Liver (tissue), 9 donors: ENCODE data around the gene PPP2R2D. TPM values are rescaled to one million over a fixed set of nuclear protein-coding genes. Genes with fewer than 3 reads are reported as not detected.

Experiments
- DNase-seq: peaks from one replicate; pipeline ENCODE4 v3.0.0-alpha.2; 2017; ENCODE audit warnings: low spot score
- H3K27ac ChIP-seq, 2 donors: one replicate each; pipeline ENCODE4 v1.7.0; 2013; ENCODE audit warnings: inconsistent platforms in 2 of 2, low read length in 2 of 2, control low read depth in 1 of 2, low read depth in 1 of 2, mild to moderate bottlenecking in 1 of 2
- H3K27me3 ChIP-seq, 4 donors: one replicate each; pipeline versions ENCODE4 v1.6.1 to v1.7.0; 2013; ENCODE audit warnings: low read length in 3 of 4, inconsistent platforms in 1 of 4, mild to moderate bottlenecking in 1 of 4, moderate library complexity in 1 of 4; ENCODE audit not compliant: control insufficient read depth in 4 of 4, insufficient read depth in 4 of 4
- H3K36me3 ChIP-seq, 4 donors: one replicate each; pipeline versions ENCODE4 v1.6.1 to v1.7.0; 2013; ENCODE audit warnings: low read length in 3 of 4, mild to moderate bottlenecking in 3 of 4, low read depth in 1 of 4, moderate library complexity in 1 of 4; ENCODE audit not compliant: control insufficient read depth in 4 of 4, insufficient read depth in 3 of 4
- H3K4me1 ChIP-seq, 4 donors: one replicate each; pipeline versions ENCODE4 v1.6.1 to v1.7.0; 2013; ENCODE audit warnings: low read length in 3 of 4, mild to moderate bottlenecking in 3 of 4, moderate library complexity in 1 of 4; ENCODE audit not compliant: control insufficient read depth in 4 of 4, insufficient read depth in 4 of 4
- H3K4me3 ChIP-seq, 3 donors: one replicate each; pipeline versions ENCODE4 v1.6.1 to v1.7.0; 2013; ENCODE audit warnings: low read length in 3 of 3, control low read depth in 1 of 3, low read depth in 1 of 3, mild to moderate bottlenecking in 1 of 3
- H3K9ac ChIP-seq, 2 donors: one replicate each; pipeline ENCODE4 v1.7.0; 2013; ENCODE audit warnings: low read length in 2 of 2, mild to moderate bottlenecking in 2 of 2, moderate library complexity in 2 of 2, control low read depth in 1 of 2, low read depth in 1 of 2
- H3K9me3 ChIP-seq, 4 donors: one replicate each; pipeline versions ENCODE4 v1.6.1 to v1.7.0; 2013; ENCODE audit warnings: low read length in 3 of 4; ENCODE audit not compliant: control insufficient read depth in 4 of 4
- ATF3 ChIP-seq: IDR thresholded peaks from 2 replicates; pipeline ENCODE4 v1.6.1; 2016; ENCODE audit warnings: antibody characterized with exemption
- CTCF ChIP-seq: fragments of 150-350 bp; IDR thresholded peaks from 2 replicates; pipeline ENCODE4 v1.5.1; 2017; ENCODE audit warnings: improper control_type of control experiment, low read depth, low read length; ENCODE audit not compliant: missing input control
- EGR1 ChIP-seq, 2 donors: IDR thresholded peaks; 2 replicates each; pipeline ENCODE4 v1.6.1; 2016 to 2018; ENCODE audit warnings: antibody characterized with exemption in 2 of 2, low read depth in 2 of 2
- FOXA1 ChIP-seq: IDR thresholded peaks from 2 replicates; pipeline ENCODE4 v1.6.1; 2016; ENCODE audit warnings: antibody characterized with exemption
- FOXA2 ChIP-seq: IDR thresholded peaks from 2 replicates; pipeline ENCODE4 v1.6.1; 2016; ENCODE audit warnings: antibody characterized with exemption
- GABPA ChIP-seq, 2 donors: IDR thresholded peaks in 1 of 2; conservative IDR thresholded peaks in 1 of 2; 2 replicates each; pipeline ENCODE4 v1.6.1; 2016; ENCODE audit warnings: antibody characterized with exemption in 2 of 2, mild to moderate bottlenecking in 1 of 2, moderate library complexity in 1 of 2
- HNF4A ChIP-seq, 2 donors: conservative IDR thresholded peaks; 2 replicates each; pipeline ENCODE4 v1.6.1; 2016; ENCODE audit warnings: antibody characterized with exemption in 2 of 2, mild to moderate bottlenecking in 2 of 2
- HNF4G ChIP-seq: IDR thresholded peaks from 2 replicates; pipeline ENCODE4 v1.6.1; 2016; ENCODE audit warnings: antibody characterized with exemption
- JUND ChIP-seq, 2 donors: IDR thresholded peaks; 2 replicates each; pipeline ENCODE4 v1.6.1; 2016; ENCODE audit warnings: antibody characterized with exemption in 2 of 2
- MAX ChIP-seq: IDR thresholded peaks from 2 replicates; pipeline ENCODE4 v1.6.1; 2016; ENCODE audit warnings: antibody characterized with exemption
- NR2F2 ChIP-seq: IDR thresholded peaks from 2 replicates; pipeline ENCODE4 v1.6.1; 2016; ENCODE audit warnings: antibody characterized with exemption
- RAD21 ChIP-seq, 2 donors: IDR thresholded peaks; 2 replicates each; pipeline ENCODE4 v1.6.1; 2016; ENCODE audit warnings: antibody characterized with exemption in 2 of 2, mild to moderate bottlenecking in 2 of 2
- RXRA ChIP-seq, 2 donors: IDR thresholded peaks; 2 replicates each; pipeline ENCODE4 v1.6.1; 2017 to 2018; ENCODE audit warnings: antibody characterized with exemption in 2 of 2, mild to moderate bottlenecking in 1 of 2
- SP1 ChIP-seq: IDR thresholded peaks from 2 replicates; pipeline ENCODE4 v1.6.1; 2018; ENCODE audit warnings: antibody characterized with exemption, mild to moderate bottlenecking
- TAF1 ChIP-seq: conservative IDR thresholded peaks from 2 replicates; pipeline ENCODE4 v1.6.1; 2016; ENCODE audit warnings: antibody characterized with exemption, mild to moderate bottlenecking
- ZBTB33 ChIP-seq: IDR thresholded peaks from 2 replicates; pipeline ENCODE4 v1.6.1; 2016; ENCODE audit warnings: antibody characterized with exemption
- WGBS: extraction: QIAGEN DNeasy Blood & Tissue Kit; methylation state at CpG from one replicate; pipeline ENCODE4 v1.1.7; 2013; 5-methylcytosine and 5-hydroxymethylcytosine counted together
- polyA plus RNA-seq, 2 donors: library from polyadenylated mRNA; stranded (reverse) in 1 of 2; unstranded in 1 of 2; fragments of 200-250 nt in 1 of 2; fragments of >200 nt in 1 of 2; fragmentation: Nextera tagmentation in 1 of 2; extraction: Ambion mirVana in 1 of 2; gene quantifications; one replicate each; pipeline versions ENCODE4 v1.2.1 to v1.2.3, GENCODE V29; 2013 to 2015
- total RNA-seq, 2 donors: library from RNA; depleted of rRNA; stranded (reverse); fragments of >200 nt; gene quantifications; one replicate each; pipeline ENCODE4 v1.2.3, GENCODE V29; 2014
- donor health status: healthy.
- donor health status: healthy.
- donor health status: healthy.
- donor health status: healthy.
- donor health status: healthy.

The PPP2R2D gene
- total and polyA plus RNA-seq, 4 donors, result 5.9 to 20.5 (median 14.3) TPM

GRCh38 chr10:131928248-131929095 is 27.7 kb downstream of the PPP2R2D start:
- H3K4me1 ChIP-seq, result peaks cover 0 to 14% (median 10%) of the 10 kb centered on the region in 4 donors
- no peaks in the 10 kb centered on the region for H3K27me3 ChIP-seq
- H3K9me3 ChIP-seq, result no peaks in the 10 kb centered on the region
- no peak overlapping the region for H3K9ac ChIP-seq
- DNase-seq, result no peak
- H3K4me3 ChIP-seq, result no peak overlapping the region
- H3K27ac ChIP-seq, result no peak overlapping the region
- WGBS, result 76% methylated on average over 18 of the region's 18 CpGs
- TF ChIP-seq NR2F2, result no peak
- no peak for TF ChIP-seq TAF1
- no peak for TF ChIP-seq SP1
- TF ChIP-seq MAX, result no peak
- no peak for TF ChIP-seq FOXA2
- no peak for TF ChIP-seq RAD21 (IDR thresholded peaks at IDR 0.05)
- TF ChIP-seq EGR1 (IDR thresholded peaks at IDR 0.05; ENCODE audit: low read depth in 2 of 2), result no peak
- TF ChIP-seq HNF4G, result no peak
- no peak for TF ChIP-seq HNF4A (conservative IDR thresholded peaks at IDR 0.05)
- no peak for TF ChIP-seq CTCF
- no peak for TF ChIP-seq ZBTB33
- TF ChIP-seq RXRA (IDR thresholded peaks at IDR 0.05), result no peak
- peaks cover 0 to 2% (median 0%) of the 10 kb centered on the region in 4 donors for H3K36me3 ChIP-seq

GRCh38 chr10:131929122-131929845 is 28.5 kb downstream of the PPP2R2D start:
- no peak overlapping the region for H3K27ac ChIP-seq
- H3K9ac ChIP-seq, result no peak overlapping the region
- 92% methylated on average over 23 of the region's 23 CpGs for WGBS
- peaks cover 0 to 4% (median 0%) of the 10 kb centered on the region in 4 donors for H3K36me3 ChIP-seq
- no peaks in the 10 kb centered on the region for H3K9me3 ChIP-seq
- no peak overlapping the region for H3K4me3 ChIP-seq
- H3K27me3 ChIP-seq, result no peaks in the 10 kb centered on the region
- DNase-seq, result no peak
- peaks cover 0 to 14% (median 10%) of the 10 kb centered on the region in 4 donors for H3K4me1 ChIP-seq
- TF ChIP-seq FOXA2 (no peak), ZBTB33 (no peak), JUND (IDR thresholded peaks at IDR 0.05) (no peak), HNF4G (no peak), MAX (no peak), GABPA (IDR thresholded peaks at IDR 0.05 in 1 of 2, conservative IDR thresholded peaks at IDR 0.05 in 1 of 2) (no peak), TAF1 (no peak), EGR1 (IDR thresholded peaks at IDR 0.05; ENCODE audit: low read depth in 2 of 2) (no peak), SP1 (no peak), CTCF (no peak), RXRA (IDR thresholded peaks at IDR 0.05) (no peak), ATF3 (no peak), FOXA1 (no peak), NR2F2 (no peak)
